NCI-H146 treated with DMSO at 0.1 percent for 48 hours (cell line): ENCODE measurements around the gene ABCC12.

ENCODE experiments used
- DNase-seq: peaks from one replicate; lab custom pipeline; 2025; ENCODE audit not compliant: unreplicated experiment; lab: John Stamatoyannopoulos, UW

ABCC12 gene

DNA sequence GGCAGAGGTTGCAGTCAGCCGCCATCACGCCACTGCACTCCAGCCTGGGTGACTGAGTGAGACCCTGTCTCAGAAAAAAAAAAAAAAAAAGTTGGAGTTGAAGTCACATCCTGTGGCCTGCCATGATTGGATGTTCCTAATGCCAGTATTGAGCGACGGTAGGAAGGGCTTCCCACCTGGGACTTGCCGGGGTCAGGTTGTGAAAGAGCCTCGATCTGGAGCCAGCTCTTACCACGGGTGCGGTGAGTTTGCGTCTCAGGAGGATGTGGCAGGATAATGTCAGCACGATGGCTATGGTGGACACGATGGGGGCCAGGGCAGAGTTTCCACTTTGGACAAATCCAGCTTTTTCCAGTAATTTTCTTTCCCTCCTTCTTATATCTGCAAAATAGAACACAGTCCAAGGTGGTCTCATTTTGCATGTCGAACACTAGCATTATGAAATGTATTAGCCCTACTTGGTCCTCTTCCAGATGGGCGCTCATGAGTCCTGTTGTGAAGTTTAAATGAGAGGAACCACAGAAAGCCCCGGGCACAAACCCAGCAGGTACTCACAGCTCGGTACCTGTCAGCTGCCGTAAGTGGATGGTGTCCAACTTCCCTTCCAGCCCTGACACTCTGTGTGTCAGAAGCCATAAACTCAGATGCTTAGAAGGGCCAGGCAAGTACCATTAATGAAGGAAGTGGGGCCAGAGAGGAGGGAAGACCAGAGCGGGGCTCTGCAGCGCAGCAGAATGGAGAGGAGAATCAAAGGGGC lies 22.2 kb downstream of the ABCC12 start:
- DNase-seq = no peak

- DNase-seq = no peak
Measured at GRCh38 chr16:48132696-48133095, 23.1 kb downstream of the ABCC12 start.

GRCh38 chr16:48131201-48131935 lies 24.4 kb downstream of the ABCC12 start:
- DNase-seq = no peak

GRCh38 chr16:48129926-48130325 lies 25.9 kb downstream of the ABCC12 start:
- no peak for DNase-seq

DNA sequence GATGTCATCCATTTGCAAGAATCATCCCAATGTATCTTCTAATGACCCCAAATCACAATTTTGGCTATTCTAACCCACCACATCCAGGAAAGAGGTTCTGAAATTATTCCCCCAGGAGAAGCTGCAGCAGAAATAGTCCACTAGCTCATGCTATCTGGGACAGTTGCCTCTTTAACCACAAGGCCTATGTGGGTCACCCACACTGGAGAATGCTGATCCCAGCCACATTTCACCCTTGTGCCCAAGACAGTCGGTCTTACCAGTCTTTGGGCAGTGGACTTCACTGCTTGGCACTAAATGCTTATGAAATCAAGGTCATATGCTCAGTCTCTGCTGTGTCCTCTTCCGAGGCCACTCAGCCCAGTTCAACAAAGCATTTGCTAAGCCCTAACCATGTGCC lies 27.0 kb downstream of the ABCC12 start:
- no peak for DNase-seq

DNA sequence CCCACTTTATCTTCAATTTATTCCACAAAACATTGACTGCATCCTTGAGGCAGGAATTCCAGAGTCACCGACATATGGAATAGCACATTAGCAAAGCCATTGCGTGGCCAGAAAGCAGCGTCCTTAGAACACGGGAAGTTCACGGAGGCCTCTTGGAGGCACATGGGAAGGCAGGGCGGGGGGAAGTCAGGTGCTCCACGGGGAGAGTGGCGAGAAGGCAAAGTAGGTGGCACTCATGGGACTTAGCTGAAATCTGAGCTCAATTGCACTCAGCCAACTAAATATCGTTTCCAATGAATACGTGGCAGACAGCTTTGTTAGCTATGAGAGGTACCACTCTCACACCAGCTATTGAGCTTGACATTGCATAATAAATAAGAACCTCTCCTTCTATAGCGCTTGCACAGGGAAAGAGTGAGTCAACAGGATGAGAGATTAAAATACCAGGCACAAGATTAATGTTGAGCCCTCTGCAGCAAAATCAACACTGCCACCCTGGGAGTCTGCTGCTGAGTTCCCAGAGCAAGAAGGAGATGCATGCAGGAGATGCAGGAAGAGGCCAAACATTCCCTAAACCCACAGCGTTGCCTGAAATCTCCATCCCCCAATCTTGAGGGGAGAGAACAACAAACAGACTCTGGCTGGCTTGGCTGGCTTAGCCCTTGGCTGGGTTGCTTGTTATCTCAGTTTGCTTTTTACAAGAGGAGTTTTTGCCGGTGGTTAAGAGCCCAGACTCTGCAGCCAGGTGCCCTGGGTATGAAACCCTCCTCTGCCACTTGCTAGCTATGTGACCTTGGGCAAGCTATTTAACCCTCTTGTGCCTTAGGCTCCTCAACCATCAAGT lies 28.8 kb downstream of the ABCC12 start:
- no peak for DNase-seq

DNA sequence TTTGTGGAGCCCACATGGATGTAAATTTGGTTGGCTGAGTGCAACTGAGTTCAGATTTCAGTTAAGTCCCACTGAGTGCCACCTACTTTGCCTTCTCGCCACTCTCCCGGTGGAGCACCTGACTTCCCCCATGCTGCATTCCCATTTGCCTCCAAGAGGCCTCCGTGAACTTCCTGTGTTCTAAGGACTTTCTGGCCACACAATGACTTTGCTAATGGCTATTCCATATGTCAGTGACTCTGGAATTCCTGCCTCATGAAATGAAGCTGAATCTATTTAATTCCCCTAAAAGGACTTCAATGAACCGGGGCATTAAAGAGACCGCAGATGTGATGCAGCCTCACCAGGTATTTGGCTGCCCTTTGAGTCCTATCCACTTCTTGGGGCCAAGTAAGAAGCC lies 29.9 kb downstream of the ABCC12 start:
- no peak for DNase-seq

GRCh38 chr16:48124266-48124665 lies 31.5 kb downstream of the ABCC12 start:
- DNase-seq = no peak

DNA sequence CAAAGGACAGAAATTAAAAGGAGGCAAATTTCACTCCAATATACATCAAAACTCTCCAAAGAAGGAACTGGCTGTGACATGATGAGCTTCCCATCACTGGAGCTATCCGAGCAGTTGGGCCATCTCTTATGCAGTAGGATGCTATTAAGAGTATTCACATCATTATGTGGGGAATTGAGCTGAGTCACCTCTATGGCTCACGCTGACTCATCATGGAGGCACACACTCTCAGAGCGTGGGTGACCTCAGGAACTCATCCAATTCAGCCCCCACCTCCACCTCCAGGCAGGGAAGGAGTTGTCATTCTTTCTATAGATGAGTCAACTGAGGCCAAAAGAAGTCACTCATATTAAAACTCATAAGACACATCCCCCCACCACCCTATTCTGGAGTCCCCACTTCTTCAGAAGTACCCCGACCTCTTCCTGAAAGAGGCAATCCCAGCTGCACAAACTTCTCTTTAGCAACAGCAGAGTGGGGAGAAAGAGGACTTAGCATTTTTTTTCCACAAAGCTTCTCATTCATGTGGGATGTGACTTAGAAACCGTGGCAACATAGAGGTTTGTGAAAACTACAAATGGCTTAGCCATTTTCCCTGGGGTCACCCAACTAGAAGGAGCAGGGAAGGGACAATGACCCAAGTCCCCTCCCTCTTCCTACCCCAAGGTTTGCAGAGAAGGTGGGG lies 32.5 kb downstream of the ABCC12 start:
- DNase-seq = no peak

- no peak for DNase-seq
Measured at GRCh38 chr16:48121276-48121675, 34.5 kb downstream of the ABCC12 start.

DNA sequence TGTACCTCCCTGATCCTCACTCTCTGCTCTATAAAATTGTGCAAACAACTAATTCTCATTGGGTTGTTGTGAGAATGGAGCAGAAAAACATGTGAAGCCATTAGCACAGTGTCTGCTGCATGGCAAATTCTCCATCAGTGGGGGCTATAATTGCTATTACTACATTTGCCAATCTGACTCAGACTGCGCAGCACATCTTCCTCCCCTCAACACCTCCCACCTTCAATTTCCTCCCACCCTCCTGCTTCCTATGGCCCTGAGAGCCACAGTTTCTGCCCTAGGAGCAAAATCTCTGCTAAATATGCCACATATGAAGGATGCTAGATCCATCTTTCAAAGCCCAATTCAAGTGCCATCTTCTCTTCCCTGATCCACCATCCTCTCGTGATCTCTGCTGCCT lies 37.0 kb downstream of the ABCC12 start:
- no peak for DNase-seq

DNA sequence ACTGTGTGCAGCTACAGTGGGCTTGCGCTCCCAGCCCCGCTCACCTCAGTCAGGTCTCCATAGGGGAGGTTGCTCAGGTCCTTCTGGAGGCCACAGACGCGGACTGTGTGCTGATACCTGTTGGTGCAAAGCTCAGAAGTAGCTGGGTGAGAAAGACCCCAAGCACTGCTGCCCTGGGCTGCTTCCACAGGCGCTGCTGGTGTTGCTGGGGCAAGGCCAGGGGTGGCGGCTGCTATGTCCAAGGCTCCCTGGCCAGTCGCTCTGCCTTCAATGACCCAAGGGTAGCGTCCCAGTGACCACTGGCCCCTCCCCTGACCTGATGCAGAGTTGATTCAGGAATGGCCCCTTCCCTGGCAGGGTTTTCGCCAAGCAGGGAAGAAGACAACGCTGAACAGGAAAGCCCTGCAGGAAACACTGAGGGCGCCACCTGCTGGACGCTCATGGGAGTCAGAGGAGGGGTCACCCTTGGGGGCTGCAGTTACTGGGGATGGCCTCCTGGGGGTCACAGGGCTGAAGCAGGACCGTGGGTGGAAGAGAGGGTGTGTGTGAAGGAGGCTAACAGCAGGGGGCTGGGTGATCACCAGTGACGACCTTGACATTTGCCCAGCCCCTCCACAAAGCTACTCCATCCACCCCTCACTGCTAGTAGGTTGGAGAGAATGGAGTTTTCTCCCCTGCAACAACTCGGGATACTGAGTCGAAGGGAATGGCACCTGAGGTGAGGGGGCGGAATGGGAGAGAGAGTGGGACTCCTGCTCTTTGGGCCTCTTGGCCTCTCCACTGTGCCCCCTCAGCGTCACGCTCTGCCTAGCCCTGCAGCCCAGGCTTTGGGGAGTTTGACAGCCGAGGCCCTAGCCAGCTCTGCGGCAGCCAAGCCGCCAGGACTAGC lies 38.3 kb downstream of the ABCC12 start:
- no peak for DNase-seq

DNA sequence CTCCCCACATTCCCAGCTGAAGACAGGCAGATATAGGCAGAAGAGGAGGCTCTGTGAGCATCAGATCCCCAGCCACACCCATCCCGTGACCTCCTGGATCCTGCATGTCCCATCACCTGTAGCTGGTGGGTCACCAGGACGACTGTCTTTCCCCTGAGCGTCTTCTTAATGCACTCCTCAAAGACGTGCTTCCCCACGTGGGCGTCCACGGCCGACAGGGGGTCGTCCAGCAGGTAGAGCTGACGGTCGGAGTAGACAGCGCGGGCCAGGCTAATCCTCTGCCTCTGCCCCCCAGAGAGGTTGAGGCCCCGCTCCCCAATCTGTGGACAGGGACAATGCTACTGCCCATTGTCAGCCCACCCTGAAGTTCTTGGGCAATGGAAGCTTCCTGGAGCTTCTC lies 40.5 kb downstream of the ABCC12 start:
- DNase-seq = no peak

GRCh38 chr16:48114410-48114809 lies 41.4 kb downstream of the ABCC12 start:
- DNase-seq = no peak

DNA sequence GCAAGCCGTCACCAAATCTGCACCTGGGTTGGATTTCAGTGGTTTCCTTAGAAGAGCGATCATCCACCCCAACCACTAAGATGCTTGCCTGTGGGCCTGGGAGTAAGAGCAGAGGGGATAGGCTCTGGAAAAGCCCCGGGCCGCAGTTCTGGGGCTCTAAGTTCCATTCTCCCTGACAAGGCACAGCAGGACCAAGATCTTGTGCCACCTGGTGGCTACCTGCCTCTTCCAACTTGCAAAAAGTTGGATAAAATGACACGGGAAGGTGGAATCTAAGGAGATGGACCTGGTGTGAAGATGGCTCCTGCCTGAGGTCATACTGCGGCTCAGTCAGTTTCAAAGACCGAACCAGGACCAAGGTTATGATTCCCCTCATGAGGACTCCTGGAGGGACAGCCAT lies 42.3 kb downstream of the ABCC12 start:
- DNase-seq = no peak

- DNase-seq = no peak
Measured at GRCh38 chr16:48113001-48113400, 42.8 kb downstream of the ABCC12 start.

DNA sequence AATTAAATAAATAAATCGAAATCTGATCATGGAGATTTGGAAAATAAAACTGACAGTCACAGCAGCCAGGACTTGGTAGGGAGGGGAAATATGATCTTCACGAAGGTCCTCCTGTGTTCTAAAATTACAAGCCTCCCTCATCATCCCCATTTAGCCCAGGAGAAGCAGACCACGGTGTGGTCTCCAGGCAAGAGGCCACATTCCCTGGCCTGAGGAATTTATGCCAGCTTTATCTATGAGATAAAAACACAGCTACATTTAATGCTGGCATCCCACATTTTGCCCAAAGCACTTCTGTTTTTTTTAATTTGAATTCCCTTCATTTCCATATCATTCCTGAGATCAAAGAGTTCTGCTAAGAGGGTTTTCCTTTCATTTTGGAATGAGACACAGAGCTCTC lies 43.2 kb downstream of the ABCC12 start:
- DNase-seq = no peak

DNA sequence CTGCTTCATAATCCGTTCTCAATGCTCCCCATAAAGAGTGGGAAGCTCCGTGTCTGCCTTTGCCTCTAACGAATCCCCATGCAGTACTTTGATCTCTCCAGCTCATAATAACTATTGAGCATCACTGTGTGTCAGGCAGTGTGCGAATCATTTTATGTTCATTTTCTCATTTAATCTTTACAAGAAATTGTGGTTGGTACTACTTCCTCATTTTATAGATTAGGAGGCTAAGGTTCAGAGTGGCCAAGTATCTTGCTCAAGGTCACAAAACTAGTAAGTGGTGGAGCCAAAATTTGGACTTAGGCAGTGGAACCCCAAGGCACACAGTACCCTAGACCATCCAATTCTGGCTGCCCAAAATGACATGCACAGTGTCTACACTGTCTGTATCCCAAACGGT lies 44.8 kb downstream of the ABCC12 start:
- no peak for DNase-seq

GRCh38 chr16:48110000-48110399 lies 45.8 kb downstream of the ABCC12 start:
- no peak for DNase-seq

DNA sequence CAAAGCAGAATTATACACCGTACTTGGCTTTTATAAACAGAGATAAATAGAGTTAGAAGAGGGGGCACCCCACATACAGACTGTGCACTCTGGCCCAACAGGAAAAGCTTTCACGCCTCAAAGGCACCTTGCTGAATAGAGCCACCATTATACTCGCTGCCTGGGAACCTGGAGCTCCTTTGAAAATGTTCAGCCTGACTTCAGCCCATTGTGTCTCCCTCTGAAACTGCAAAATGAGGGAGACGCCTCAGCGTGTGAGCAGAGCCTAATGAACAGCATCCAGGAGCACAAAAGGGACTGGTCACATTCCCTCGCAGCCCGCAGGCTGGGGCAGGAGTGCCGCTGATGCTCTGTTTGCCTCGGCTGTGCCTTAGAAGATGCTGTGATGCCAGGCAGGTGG lies 46.3 kb downstream of the ABCC12 start:
- no peak for DNase-seq
